GM12878 (cell line): ENCODE data around the gene CEACAM5. TPM values are rescaled to one million over a fixed set of nuclear protein-coding genes. Genes with fewer than 3 reads are reported as not detected.

Experiments used
- ATAC-seq: fragments of 200-7000 bp; cut with Tn5 transposase; 3 replicates; pipeline ENCODE4 v1.9.1; 2020; ENCODE audit warnings: mild to moderate bottlenecking, moderate library complexity
- BruUV-seq: library from RNA; stranded (reverse); fragments of 400-500 nt; replicated peaks from 2 replicates; lab custom pipeline; 2021; lab: Mats Ljungman, UMichigan
- CTCF ChIA-PET: fragments of 300-600 bp; sonication (Branson Sonifier 250); formaldehyde crosslinking; extraction: SDS; loops from one replicate; lab custom pipeline; 2021; ENCODE audit warnings: inconsistent platforms; lab: Yijun Ruan, JAX
- POLR2A ChIA-PET: fragments of 350-600 bp; formaldehyde crosslinking; extraction: SDS; loops from one replicate; lab custom pipeline; 2021; ENCODE audit warnings: inconsistent platforms; lab: Charles Lee
- RAD21 ChIA-PET: fragments of 300-600 bp; sonication (Branson Sonifier 250); formaldehyde crosslinking; loops from one replicate; lab custom pipeline; 2023; ENCODE audit warnings: antibody characterized with exemption; ENCODE audit not compliant: unreplicated experiment; lab: Charles Lee
- SMC1A ChIA-PET: fragments of 300-600 bp; sonication (Branson Sonifier 250); formaldehyde crosslinking; loops from one replicate; lab custom pipeline; 2023; ENCODE audit not compliant: unreplicated experiment, uncharacterized antibody; lab: Charles Lee
- DNase-seq: peaks from one replicate; pipeline ENCODE4 v3.0.0-alpha.2; 2011; ENCODE audit warnings: low read depth, low spot score
- FAIRE-seq: peaks from 3 replicates; lab custom pipeline; 2011; peaks lifted over from hg19 to GRCh38; lab: Jason Lieb, UNC
- H2AFZ ChIP-seq: 2 replicates; pipeline ENCODE4 v1.6.0; 2011; ENCODE audit warnings: low read depth, low read length, control low read depth; ENCODE audit not compliant: control insufficient read depth
- H3K27ac ChIP-seq: 2 replicates; pipeline ENCODE4 v1.5.1; 2011; ENCODE audit warnings: control low read depth; ENCODE audit not compliant: control insufficient read depth, insufficient read depth
- H3K27me3 ChIP-seq, 2 experiments: replicated peaks in 1 of 2; 2 replicates each; pipeline versions ENCODE4 v1.6.0 to v1.6.1; 2011; ENCODE audit warnings: low read length in 1 of 2; ENCODE audit not compliant: control insufficient read depth in 2 of 2, insufficient read depth in 2 of 2
- H3K36me3 ChIP-seq, 2 experiments: 2 replicates each; pipeline ENCODE4 v1.5.1; 2011; ENCODE audit warnings: low read length in 1 of 2; ENCODE audit not compliant: control insufficient read depth in 2 of 2, insufficient read depth in 2 of 2
- H3K4me1 ChIP-seq: 2 replicates; pipeline ENCODE4 v1.6.1; 2011; ENCODE audit warnings: mild to moderate bottlenecking, low read length, moderate library complexity, mixed read lengths; ENCODE audit not compliant: control insufficient read depth, insufficient read depth
- H3K4me2 ChIP-seq: 2 replicates; pipeline ENCODE4 v1.6.0; 2011; ENCODE audit warnings: control low read depth; ENCODE audit not compliant: control insufficient read depth, insufficient read depth
- H3K4me3 ChIP-seq: fragments of 200-600 bp; sonication (generic); 2 replicates; pipeline ENCODE4 v1.5.1; 2016
- H3K79me2 ChIP-seq: 2 replicates; pipeline ENCODE4 v1.6.0; 2011; ENCODE audit warnings: low read length; ENCODE audit not compliant: control insufficient read depth, insufficient read depth
- H3K9ac ChIP-seq: 2 replicates; pipeline ENCODE4 v1.8.0; 2011; ENCODE audit warnings: low read length, control low read depth, mixed read lengths; ENCODE audit not compliant: control insufficient read depth, insufficient read depth
- H3K9me3 ChIP-seq: replicated peaks from 3 replicates; pipeline ENCODE4 v1.5.1; 2011; ENCODE audit warnings: mild to moderate bottlenecking, low read length; ENCODE audit not compliant: control insufficient read depth, insufficient read depth
- H4K20me1 ChIP-seq: 2 replicates; pipeline ENCODE4 v1.6.0; 2011; ENCODE audit not compliant: control insufficient read depth, insufficient read depth
- CEBPB ChIP-seq, 2 experiments: fragments of 150-350 bp in 1 of 2; IDR thresholded peaks; 2 replicates each; pipeline ENCODE4 v1.6.1; 2012 to 2014; ENCODE audit warnings: low read depth in 2 of 2, low read length in 2 of 2, borderline replicate concordance in 1 of 2, inconsistent platforms in 1 of 2
- CREB1 ChIP-seq: IDR thresholded peaks from 2 replicates; pipeline ENCODE4 v1.6.1; 2012; ENCODE audit warnings: low read depth, mild to moderate bottlenecking, inconsistent platforms
- ESRRA ChIP-seq: IDR thresholded peaks from 2 replicates; pipeline ENCODE4 v1.6.1; 2012; ENCODE audit warnings: mild to moderate bottlenecking, low read length, improper control_type of control experiment
- NR2C2 ChIP-seq: IDR thresholded peaks from 2 replicates; pipeline ENCODE4 v1.6.1; 2011; ENCODE audit warnings: borderline replicate concordance, low read depth; ENCODE audit not compliant: control insufficient read depth, insufficient read length
- RFX5 ChIP-seq: IDR thresholded peaks from 2 replicates; pipeline ENCODE4 v1.6.1; 2011; ENCODE audit warnings: low read depth, low read length, improper control_type of control experiment
- SPI1 ChIP-seq: IDR thresholded peaks from 2 replicates; pipeline ENCODE4 v1.6.1; 2011; ENCODE audit warnings: low read depth, mild to moderate bottlenecking, low read length, moderate library complexity, borderline replicate concordance; ENCODE audit not compliant: insufficient read depth
- TARDBP ChIP-seq: IDR thresholded peaks from 2 replicates; pipeline ENCODE4 v1.6.1; 2016; ENCODE audit warnings: borderline replicate concordance
- ZNF207 ChIP-seq: fragments of 450-650 bp; IDR thresholded peaks from 2 replicates; pipeline ENCODE4 v1.6.1; 2014; ENCODE audit warnings: antibody characterized with exemption, mild to moderate bottlenecking, borderline replicate concordance
- ZZZ3 ChIP-seq: IDR thresholded peaks from 2 replicates; pipeline ENCODE4 v1.6.1; 2011; ENCODE audit warnings: low read depth; ENCODE audit not compliant: control insufficient read depth, insufficient read length
- WGBS: methylation state at CpG from one replicate; pipeline ENCODE4 v1.1.6; 2016; ENCODE audit warnings: low lambda C conversion rate; ENCODE audit not compliant: insufficient replicate concordance, insufficient coverage; ENCODE audit errors: missing lambda C conversion rate; 5-methylcytosine and 5-hydroxymethylcytosine counted together
- in situ Hi-C: fragments of 300-500 bp; cut with MboI; formaldehyde crosslinking; loops from 9 replicates; pipeline ENCODE4 v1.14.3; 2018; ENCODE audit warnings: mixed read lengths
- intact Hi-C: fragments of 100-400 bp; cut with micrococcal nuclease; formaldehyde crosslinking; loops from one replicate; pipeline ENCODE4 v1.14.2; 2022; ENCODE audit not compliant: unreplicated experiment
- polyA plus RNA-seq, 11 experiments: library from polyadenylated mRNA; depleted of rRNA in 4 of 11; unstranded in 6 of 11; stranded (reverse) in 5 of 11; fragments of >200 nt; fragmentation: Nextera tagmentation in 4 of 11; fragmentation: Illumina TruSeq in 1 of 11; extraction: Ambion mirVana in 4 of 11; extraction: Trizol in 1 of 11; gene quantifications; 1 replicate in 1 of 11; 2 replicates in 10 of 11; pipeline versions ENCODE4 v1.2.1 to v1.2.3, GENCODE V29; 2011 to 2016; ENCODE audit warnings: inconsistent platforms in 2 of 11, missing spikeins in 2 of 11, low read depth in 1 of 11
- total RNA-seq, 4 experiments: library from RNA; depleted of rRNA in 3 of 4; stranded (reverse); fragments of >200 nt in 3 of 4; fragmentation: Illumina TruSeq in 1 of 4; extraction: Trizol in 1 of 4; gene quantifications; 2 replicates each; pipeline versions ENCODE4 v1.2.1 to v1.2.3, GENCODE V29; 2013 to 2021

CEACAM5 gene
- total and polyA plus RNA-seq, 10 of the 15 experiments (the other 5 are each of a cell fraction or from before 2014, with no cell fraction given), result 0.38 TPM; not detected in 9

DNA sequence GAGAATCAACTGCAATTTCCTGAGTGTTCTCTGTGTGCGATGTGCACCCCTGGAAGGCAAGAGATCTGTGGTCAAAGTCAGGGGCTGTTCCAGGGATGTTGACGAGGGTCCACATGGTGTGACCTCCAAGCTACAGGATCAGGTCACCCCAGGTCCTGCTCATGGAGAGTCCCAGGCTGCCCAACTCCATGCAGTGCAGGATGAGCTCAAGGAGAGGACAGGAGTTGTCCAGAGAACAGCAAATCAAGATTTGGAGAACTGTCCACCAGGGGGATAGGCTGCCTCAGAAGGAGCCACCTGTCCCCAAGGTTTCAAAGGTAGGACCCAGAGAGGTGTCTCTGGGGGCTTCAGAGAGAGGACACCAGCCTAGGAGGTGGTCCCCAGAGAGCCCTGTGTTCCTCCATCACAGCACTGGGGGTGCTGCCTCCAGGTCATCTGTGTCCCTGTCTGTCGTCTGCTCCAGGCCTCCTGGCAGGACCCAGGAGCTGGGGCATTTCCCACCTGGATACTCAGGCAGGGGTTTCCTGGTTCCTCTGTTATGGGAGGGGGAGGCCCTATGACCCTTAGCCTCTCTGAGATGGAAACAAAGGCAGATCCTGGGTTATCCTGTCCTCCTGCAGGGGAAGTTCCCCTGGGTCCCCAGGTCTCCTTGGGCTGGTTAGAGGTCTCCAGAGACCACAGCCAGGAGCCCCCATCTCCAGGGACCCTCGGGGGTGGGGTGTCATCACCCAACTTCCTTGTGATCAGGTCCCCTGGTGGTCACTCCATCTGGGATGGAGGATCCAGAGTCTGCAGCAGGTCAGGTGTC, 18.2 kb upstream of the CEACAM5 start:
- Histone ChIP-seq H3K79me2 (no peaks in the 10 kb centered on the region), H3K36me3 (no peaks in the 10 kb centered on the region), H3K4me2 (no peak overlapping the region), H3K4me3 (no peak overlapping the region), H3K27ac (no peak overlapping the region), H3K9me3 (no peaks in the 10 kb centered on the region), H3K9ac (no peak overlapping the region), H4K20me1 (no peaks in the 10 kb centered on the region), H2AFZ (no peak overlapping the region), H3K4me1 (no peaks in the 10 kb centered on the region)
- ATAC-seq (no peak), FAIRE-seq (no peak), DNase-seq (no peak)
- intact Hi-C loops (loop anchor here (2.0 kb wide), 1 partner anchor 47 kb away; no protein-coding TSS in a partner anchor), in situ Hi-C loops (loop anchor here (5.0 kb wide), 1 partner anchor 48 kb away; no protein-coding TSS in a partner anchor)
- RAD21 ChIA-PET, result interaction anchor here (2.4 kb wide), 1 partner anchor 48 kb away, joined by 9 read pairs; no protein-coding TSS in a partner anchor
- WGBS, result 12% methylated on average over 4 of the region's 4 CpGs
- no TSS peak for BruUV-seq
- CTCF ChIA-PET, result interaction anchor here (0.8 to 8.1 kb wide), 3 partner anchors 9 to 49 kb away, joined by 3 to 72 read pairs (median 3); no protein-coding TSS in a partner anchor
- TF ChIP-seq ZNF207, result no peak
- TF ChIP-seq RFX5, result no peak
- TF ChIP-seq ZZZ3, result no peak
- TF ChIP-seq CEBPB (IDR thresholded peaks at IDR 0.05; ENCODE audit: borderline replicate concordance in 1 of 2, low read depth in 2 of 2, low read length in 2 of 2), result no peak
- no peak for TF ChIP-seq SPI1
- TF ChIP-seq CREB1, result no peak
- TF ChIP-seq NR2C2, result no peak
- TF ChIP-seq TARDBP, result no peak
- TF ChIP-seq ESRRA, result no peak
- TF ChIP-seq, all 136 proteins: peak for 0
- ChIA-PET POLR2A (no interaction called here), SMC1A (interaction anchor here (3.0 kb wide), 1 partner anchor 48 kb away, joined by 25 read pairs; no protein-coding TSS in a partner anchor)
- no peaks in the 10 kb centered on the region; a peak in 1 of 4 replicates for H3K27me3 ChIP-seq
